Kidney tubule cell (primary cell): ENCODE data around the gene WIZ.
"Not testable (repeated sequence)": the region's sequence is repeated elsewhere in the genome, so short reads cannot be mapped to it uniquely, and the experiment has no call there.

Experiments
- DNase-seq: peaks from one replicate; pipeline ENCODE4 v3.0.0-alpha.2; 2018; ENCODE audit warnings: low spot score

Gene WIZ

DNA sequence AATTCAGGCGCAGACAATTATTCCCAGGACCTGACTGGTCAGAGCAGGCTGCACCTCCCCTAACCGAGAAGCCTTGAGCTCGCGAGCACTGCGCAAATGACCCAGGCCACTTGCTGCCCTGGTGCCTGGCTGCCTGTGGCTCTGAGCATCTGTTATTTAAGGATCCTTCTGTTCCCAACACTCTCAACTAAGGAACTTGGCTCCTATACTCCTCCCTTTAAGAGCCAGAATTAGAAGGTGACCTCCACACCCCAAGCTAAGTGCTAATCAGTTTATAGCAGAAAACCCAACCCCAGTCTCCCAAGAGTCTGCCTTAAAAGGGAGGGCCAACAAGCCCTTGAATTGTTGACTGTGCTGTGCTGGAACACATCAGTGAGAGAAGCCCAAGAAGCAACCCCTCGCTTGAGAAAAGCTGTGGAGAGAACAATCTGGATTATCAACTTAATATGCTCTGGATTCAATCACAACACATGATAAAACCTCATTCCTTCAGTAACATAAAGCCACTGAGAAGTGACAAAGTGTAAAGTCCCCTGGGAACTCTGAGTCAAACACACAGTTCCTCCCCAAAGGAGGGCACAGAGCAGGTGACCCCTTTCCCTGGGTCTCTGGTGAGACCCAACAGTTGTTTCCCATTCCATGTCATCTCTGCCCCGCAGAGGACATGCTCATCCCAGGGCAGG, 45.5 kb downstream of the WIZ start:
- no peak for DNase-seq

DNA sequence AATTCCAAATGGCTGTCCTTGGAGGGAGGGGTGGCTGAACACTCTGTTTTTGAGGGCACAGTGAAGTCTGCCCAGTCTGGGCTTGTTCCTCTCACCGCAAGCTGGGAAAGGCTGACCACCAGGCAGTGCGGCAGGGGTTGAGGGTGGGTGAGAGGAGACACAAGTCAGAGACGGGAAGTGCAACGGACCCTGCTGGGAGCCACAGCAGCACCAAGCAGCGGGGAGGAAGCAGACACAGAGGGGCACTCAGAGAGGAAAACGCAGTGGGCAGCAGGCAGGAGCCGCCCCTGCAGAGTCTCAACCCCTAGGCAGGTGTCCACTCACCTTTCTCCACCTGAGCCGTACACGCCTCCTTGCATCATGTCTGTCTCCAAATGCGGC, 46.6 kb downstream of the WIZ start:
- DNase-seq, result no peak

DNA sequence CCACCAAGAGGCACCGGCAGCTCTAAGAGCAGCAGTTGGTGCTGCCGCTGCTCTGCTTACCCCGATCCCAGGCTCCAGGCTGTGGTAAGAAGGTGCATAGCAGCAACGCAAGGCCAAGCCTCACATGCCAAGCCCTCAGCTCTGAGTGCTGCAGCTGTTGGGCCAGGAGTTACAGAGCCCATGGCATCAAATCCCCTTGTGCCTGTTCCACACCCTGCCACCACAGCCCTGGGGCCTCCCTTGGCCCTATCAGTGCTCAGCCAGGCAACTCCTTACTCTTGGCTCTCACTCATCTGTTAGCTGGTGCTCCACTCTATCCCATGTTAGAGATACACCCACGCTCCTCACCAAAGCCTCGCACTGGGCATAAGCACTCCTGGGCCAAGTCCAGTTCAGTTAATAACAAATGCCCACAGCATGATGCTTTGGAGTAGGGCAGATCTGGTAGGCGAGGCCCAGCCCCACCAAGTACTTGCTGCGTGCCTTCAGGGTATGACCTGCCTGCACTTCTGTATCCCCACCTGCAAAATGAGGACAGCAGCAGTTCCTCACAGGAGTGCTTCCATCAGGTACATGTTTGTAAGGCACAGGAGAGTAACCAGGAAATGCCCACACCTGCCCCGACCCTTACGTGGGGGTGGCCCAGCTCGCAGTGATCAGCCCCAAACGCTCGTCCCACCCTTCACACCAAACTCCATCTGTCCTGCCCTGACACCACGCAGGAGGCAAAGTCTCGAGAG, 47.2 kb downstream of the WIZ start:
- no peak for DNase-seq

DNA sequence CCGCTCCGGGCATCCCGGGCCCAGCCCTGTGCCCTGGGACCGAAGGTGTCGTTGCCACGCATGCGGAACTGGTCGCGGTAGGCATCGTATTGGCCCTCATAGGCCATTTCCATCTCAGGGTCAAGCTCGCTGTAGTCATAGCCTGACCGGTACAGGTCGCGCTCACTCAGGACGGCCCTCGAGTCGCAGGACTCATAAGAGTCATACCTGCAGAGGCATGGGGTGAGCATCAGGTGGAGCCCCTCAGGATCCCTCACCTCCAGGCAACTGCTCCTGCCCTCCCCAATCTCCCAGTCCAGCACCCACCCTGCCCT, 48.4 kb downstream of the WIZ start:
- DNase-seq, result no peak

DNA sequence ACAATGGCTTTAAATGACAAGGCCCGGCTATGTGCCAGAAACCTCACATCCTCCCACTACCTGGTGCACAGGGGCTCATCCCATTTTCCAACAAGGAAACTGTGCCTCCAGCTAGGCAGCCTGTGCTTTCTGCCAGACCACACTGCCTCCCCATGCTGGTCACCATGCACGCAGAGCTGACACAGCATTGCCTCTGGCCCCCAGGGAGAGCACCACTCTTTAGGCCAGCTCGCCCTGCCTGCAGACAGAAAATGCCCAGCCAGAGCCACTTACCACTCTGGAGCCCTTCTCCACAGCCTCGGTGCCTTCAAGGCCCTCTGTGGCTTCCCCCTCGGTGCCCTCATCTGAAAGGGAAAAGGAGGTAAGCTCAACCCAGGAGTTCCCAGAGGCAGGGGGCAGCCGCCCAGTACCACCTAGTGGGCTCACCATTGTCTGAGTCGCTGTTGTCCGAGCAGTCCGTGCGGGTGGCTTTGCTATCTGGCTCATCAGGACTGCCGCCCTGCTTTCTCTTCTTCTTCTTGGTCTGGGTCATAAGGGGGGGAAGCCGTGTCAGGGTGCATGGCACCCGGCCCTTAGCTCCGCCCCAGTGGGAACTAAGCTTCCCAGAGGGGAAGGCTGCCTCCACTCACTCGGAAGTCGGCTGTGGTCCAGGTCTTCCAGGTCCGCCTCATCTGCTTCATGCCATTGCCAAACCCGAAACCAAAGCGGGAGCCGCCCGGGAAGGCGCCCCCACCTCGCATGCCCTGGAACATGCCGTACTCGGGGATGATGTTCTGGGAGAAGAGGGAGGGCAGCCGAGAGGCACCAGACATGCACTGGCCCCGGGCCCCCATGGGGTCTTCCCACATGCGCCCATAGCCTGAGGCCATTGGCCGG, 49.0 kb downstream of the WIZ start:
- DNase-seq, result no peak

DNA sequence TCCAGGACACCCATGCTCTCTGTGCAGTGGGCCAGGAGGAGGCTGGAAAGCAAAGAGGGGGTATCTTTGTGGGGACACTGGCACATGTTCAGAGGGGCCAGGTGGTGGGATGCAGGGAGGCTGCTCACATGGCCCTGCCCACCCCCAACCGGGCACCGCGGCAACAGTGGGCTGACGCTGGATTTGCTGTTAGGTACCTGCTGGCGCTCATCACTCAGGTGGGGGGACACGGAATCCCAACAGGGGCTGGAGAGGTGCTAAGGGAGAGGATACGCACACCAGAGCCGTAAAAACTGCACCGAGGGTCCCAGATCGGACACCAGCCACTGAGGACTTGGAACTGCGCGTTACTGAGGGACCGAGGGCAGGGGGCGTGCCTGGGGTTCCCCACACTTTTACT, 50.1 kb downstream of the WIZ start:
- no peak for DNase-seq

DNA sequence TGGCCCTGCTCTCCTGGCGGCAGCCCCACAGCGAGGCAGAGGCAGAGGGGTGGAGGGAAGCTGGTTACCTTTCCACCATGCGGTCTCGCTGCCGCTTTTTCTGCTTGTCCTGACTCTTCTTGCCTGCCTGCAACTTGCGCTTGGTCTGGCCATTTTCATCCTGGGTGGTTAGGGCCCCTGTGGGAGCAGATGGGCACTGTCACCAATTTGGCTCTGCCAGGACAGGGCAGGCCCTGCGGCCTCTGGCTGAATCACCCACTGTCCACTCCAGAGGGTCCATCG, 50.6 kb downstream of the WIZ start:
- DNase-seq, result no peak

DNA sequence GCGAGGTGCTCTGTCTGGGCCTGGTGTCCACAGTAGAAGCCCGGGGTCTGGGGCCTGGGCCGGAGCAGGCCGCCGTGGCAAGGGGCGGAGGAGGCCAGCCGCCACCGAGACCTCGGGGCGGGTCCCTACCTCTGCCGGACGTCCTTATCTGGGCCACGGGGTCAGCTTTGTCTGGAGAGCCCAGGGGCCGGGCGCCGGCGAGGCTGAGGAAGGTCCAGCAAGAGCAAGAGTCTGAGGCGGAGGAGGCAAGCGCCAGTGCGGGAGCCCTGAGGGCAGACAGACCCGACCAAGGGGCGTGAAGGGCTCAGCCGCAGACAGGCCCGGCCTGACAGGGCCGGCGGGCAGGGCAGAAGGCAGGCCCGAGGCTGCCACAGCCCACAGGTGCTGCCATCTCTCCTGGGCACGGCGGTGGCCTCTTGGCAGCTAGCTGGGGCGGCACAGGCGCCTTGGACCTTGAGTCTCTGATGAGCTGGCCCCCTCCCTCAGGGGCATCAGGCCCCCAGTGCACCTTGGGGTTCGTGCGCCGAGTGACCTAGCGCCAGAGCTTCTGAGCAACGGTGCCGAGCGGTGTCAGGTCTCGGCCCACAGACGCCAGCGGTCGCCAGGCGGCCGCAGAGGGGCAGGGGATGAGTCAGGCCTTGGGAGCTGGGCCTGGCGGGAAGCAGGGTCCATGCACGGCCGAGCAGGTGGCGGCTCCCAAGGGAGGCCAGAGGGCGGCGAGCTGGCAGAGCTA, 51.1 kb downstream of the WIZ start:
- no peak for DNase-seq

DNA sequence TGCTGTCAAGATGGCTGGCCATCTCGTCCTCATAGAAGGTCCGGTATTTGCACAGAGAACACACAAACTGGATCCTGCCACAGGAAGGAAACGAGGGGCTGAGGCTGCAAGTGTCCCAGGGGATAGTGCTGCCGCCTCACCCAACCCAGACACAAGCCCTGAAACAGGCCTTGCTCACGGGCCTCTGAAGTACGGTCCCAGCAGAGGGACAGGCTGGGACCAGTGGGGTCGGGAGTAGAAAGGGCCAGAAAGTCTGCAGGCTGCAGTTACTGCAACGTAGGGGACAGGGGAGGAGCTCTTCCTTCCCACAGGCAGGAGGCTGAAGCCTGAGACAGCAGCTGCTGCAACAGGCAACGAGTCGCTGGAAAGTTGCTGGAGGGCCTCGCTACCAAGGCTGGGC, 52.0 kb downstream of the WIZ start:
- DNase-seq, result no peak

DNA sequence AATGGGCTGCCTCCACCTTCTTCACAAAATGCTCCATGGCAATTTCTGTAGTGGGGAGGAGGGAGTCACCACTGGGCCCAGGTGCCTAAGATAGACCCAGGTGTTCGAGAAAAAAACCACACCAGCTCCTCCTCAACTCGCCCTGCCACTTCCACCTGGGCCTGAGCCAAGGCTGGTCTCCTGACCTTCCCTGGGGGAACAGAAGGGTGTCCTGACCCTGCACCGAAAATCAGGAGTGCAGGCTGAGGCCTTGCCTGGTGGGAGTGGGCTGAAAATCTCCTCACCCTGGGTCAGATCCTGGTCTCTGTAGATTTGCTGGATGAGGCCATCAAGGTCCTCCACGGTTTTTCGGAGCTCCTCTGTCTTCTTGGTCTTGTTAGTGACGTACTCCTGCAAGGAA, 52.5 kb downstream of the WIZ start:
- DNase-seq, result no peak

DNA sequence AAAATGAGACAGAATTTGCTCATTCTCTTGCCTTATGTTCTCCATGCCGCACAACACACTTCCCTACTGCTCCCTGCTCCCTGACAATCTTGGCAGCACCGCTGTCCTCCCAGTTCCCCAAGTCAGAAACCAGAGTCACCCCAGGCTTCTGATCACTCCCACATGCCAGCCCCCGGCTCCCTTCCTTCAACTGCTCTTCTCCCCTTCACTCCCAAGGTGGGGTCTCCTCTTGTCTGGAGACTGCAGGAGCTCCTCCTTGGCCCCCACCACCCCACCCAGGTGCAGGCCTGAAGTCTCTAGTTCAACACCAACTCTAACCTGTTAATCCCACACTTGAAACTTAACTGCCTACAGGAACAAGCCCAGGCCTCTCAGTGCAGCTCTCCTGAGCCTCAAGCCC, 53.3 kb downstream of the WIZ start:
- no peak for DNase-seq

DNA sequence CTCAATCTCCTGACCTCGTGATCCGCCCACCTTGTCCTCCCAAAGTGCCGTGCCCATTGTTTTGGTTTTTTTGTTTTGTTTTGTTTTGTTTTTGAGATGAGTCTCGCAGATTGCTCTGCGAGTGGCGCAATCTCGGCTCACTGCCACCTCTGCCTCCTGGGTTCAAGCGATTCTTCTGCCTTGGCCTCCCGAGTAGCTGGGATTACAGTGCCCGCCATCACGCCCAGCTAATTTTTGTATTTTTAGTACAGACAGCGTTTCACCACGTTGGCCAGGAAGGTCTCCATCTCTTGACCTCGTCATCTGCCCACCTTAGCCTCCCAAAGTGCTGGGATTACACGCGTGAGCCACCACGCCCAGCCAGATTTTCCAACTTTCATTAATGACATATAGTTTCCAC, 54.5 kb downstream of the WIZ start:
- not testable (repeated sequence) for DNase-seq

DNA sequence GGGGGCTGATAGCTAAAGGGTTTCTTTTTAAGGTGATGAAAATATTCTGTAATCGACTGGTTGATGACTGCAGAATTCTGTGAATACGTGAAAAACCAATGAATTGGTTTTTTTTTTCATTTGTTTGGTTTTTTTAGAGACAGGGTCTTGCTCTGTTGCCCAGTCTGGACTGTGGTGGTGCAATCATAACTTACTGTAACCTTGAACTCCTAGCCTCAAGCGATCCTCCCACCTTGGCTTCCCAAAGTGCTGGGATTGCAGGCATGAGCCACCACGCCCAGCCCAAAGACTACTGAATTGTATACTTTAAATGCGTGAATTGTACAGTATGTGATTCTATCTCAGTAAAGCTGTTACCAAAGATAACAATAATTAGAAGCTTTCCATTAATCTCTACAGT, 55.3 kb downstream of the WIZ start:
- no peak for DNase-seq

DNA sequence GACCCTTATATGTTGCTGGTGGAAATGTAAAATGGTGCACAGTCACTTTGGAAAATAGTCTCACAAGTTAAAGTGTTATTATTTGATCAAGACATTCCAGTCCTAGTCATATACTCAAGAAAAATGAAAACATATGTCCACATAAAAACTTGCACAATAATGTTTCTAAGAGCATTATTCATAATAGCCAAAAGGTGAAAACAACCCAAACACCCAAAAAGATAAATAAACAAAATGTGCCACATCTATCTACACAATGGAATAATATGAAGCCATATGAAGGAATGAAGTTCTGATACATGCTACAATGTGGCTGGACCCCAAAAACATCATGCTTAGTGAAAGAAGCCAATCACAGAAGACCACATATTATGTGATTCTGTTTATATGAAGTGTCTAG, 55.8 kb downstream of the WIZ start:
- DNase-seq, result no peak

DNA sequence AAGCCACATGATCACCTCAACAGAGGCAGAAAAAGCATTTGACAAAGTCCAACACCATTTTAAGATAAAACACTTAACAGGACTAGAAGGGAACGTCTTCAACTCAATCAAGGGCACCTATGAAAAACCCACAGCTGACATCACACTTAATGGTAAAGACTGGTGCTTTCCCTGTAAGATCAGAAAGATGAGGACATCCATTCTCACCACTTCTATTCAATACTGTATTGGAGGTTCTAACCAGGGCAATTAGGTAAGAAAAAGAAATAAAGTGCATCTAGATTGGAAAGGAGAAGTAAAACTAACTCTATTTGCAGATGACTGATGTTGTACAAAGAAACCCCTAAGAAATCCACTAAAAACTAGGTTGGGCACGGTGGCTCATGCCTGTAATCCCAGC, 58.9 kb downstream of the WIZ start:
- no peak for DNase-seq

DNA sequence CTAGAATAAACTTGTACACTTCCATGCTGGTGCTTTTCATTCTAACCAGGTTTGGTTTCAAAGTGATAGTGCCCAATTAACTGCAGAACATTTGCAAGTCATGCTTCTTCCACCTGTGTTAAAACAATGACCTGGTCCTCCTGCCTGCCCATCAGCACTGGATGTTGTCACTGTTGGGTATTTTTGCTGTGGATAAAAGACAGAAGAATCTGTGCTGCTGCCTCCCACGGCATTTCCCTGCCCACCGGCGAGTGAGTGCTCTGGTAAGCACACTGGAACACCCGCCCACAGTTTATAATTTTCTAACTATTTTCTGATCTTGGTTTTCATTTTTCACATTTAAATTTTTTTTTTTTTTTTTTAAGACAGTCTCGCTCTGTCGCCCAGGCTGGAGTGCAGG, 67.9 kb downstream of the WIZ start:
- DNase-seq, result no peak

DNA sequence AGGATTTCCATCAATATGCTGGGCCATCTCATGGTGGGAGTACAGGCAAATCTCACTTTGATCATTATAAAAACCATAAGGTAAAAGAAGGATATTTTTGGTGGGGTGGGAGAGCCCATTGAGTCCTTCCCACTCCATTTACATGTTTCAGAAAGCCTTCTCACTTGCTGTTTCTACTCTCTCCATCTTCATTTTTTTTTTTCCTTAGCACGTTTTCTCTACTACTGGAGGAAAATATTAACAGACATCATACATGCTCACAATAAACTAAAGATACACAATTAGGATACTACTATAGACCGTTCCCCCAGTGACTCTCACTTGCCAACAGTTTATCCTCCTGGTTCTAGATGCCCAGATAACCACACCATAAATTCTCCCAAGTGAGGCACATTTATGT, 68.3 kb downstream of the WIZ start:
- DNase-seq, result no peak

DNA sequence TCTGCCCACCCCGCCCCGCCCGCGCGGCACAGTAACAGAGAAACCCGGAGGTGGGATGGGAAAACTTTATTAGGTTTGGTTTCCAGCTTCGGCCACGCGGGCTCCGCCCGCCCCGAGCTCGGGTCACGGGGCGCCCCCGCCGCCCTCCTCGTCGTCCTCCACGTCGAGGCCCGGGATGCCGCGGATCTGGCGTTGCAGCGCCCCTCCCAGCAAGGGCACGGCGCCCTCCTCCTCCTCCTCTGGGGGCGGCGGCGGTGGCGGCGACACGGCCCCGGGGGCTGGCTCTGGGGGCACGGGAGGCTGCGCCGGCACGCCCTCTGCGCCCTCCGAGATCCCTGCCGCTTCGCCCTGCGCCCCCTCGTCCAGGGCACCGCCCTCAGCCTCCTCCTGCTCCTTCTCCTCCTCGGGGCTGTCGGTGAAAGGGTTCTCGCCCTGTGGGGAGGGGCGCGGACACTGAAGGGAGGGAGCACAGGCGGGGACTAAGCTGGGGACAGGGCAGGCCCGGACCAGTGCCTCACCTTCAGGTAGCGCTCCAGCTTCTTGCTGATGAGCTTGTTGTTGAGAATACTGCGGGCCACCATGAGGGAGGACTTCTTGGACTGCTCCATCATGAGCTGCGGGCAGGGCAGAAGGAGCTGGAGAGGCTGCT, 69.6 kb downstream of the WIZ start:
- DNase-seq, result peak; percentile 63

DNA sequence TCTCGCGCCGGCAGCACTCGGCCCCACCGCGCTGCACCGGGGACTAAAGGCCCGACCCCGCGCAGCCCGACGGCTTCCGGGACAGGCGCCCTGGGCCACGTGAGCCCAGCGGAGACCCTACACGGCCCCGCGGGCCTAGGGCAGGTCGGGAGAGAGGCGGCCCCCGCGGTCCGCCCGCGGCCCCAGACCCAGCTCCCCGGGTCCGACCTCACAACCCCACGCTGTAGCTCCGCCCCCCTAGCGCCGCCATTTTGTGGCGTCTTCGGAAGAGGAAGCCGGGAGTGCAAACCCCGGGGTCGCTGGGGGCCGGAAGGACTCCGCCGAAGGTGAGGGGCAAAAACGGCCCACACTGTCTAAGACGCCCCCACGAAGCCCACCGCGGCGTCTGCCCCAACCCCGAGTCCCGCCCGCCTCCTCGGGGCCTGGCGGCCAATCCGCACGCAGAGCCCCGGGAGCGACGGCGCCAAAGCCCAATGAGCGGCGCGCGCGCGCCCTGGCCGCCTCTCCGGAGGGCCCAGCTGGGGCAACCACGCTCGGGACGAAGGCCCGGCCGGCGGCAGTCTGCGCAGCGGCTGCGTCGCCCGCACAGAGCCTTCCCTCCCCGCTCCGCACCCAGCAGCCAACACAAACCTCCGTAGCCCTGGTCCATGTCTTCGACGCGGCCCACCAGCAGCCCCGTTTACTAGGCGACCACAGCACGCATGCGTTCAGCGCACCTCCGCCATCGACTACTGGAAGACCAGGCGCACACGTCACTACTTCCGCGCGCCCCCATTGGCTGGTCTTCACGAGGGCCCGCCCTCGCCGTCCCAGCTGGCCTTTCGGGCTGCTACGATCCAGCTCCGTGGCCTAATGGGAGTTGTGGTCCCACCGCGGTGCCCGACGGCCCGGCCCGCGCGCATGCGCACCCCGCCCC, 70.4 kb downstream of the WIZ start, which contains the start of gene AKAP8:
Gene AKAP8 (minus strand): TSS at position 705 of the 916 bp plus-strand sequence. CDS start 56 bp downstream, at position 649.
- peak; percentile 99 for DNase-seq

DNA sequence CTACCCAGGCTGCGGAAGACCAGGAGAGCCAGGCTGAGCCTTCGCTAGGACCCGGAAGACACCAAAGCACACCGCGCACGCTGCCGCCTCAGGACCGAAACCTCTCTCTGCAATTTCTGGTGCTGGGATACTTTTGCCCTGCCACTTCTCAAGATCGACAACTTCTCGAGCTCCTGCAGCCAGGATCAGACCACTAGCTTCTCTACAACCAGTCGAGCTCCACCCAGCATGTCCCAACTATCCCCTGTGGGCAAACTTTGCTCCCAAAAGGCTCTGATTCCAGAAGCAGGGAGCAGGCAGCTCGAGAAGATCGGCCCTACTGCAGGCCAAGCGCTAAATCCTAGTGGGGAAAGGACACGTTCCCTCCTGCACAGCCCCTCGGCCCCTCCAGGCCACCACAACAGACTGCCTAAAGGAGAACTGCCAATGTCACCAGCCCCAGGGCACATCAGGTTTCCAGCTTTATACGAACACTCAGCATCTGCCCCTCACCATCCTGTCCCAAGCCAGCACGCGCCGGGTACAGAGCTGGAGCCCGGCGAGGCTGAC, 71.1 kb downstream of the WIZ start:
- peak; percentile 61 for DNase-seq
